H9 (cell line): ENCODE measurements around the gene ZNF683. TPM values are rescaled to one million over a fixed set of nuclear protein-coding genes. Genes with fewer than 3 reads are reported as not detected.

Experiments used
- DNase-seq: peaks from one replicate; pipeline ENCODE4 v3.0.0-alpha.2; 2017
- H2AFZ ChIP-seq: one replicate; pipeline ENCODE4 v1.6.1; 2013; ENCODE audit warnings: mild to moderate bottlenecking, low read length, control low read depth, moderate library complexity
- H2AK5ac ChIP-seq: 2 replicates; pipeline ENCODE4 v1.6.1; 2013; ENCODE audit warnings: low read length, control low read depth, mixed read lengths; ENCODE audit not compliant: insufficient read length
- H2BK120ac ChIP-seq: one replicate; pipeline ENCODE4 v1.6.1; 2013; ENCODE audit warnings: low read depth, mild to moderate bottlenecking, low read length, control low read depth, inconsistent platforms; ENCODE audit not compliant: poor library complexity, severe bottlenecking
- H2BK12ac ChIP-seq: 2 replicates; pipeline ENCODE4 v1.6.1; 2013; ENCODE audit warnings: low read length, control low read depth, mixed read lengths, low read depth; ENCODE audit not compliant: insufficient read length
- H2BK15ac ChIP-seq: 2 replicates; pipeline ENCODE4 v1.6.1; 2013; ENCODE audit warnings: low read depth, low read length, control low read depth
- H2BK20ac ChIP-seq: one replicate; pipeline ENCODE4 v1.6.1; 2013; ENCODE audit warnings: low read depth, mild to moderate bottlenecking, low read length, control low read depth, inconsistent platforms; ENCODE audit not compliant: poor library complexity, severe bottlenecking
- H2BK5ac ChIP-seq: 2 replicates; pipeline ENCODE4 v1.6.1; 2013; ENCODE audit warnings: low read length, control low read depth, mixed read lengths; ENCODE audit not compliant: insufficient read length
- H3K14ac ChIP-seq: 2 replicates; pipeline ENCODE4 v1.6.1; 2013; ENCODE audit warnings: low read length, control low read depth; ENCODE audit not compliant: insufficient read depth
- H3K18ac ChIP-seq: 2 replicates; pipeline ENCODE4 v1.6.1; 2013; ENCODE audit warnings: low read depth, mild to moderate bottlenecking, mixed read lengths, low read length, control low read depth; ENCODE audit not compliant: insufficient read length
- H3K23ac ChIP-seq: 2 replicates; pipeline ENCODE4 v1.6.1; 2013; ENCODE audit warnings: low read length, control low read depth, mixed read lengths, low read depth; ENCODE audit not compliant: insufficient read length
- H3K23me2 ChIP-seq: 2 replicates; pipeline ENCODE4 v1.6.1; 2013; ENCODE audit warnings: low read depth, mild to moderate bottlenecking, mixed read lengths, low read length, control low read depth; ENCODE audit not compliant: insufficient read length, poor library complexity, severe bottlenecking
- H3K27ac ChIP-seq: 2 replicates; pipeline ENCODE4 v1.5.1; 2013; ENCODE audit warnings: low read length, control low read depth, mixed read lengths, low read depth; ENCODE audit not compliant: insufficient read length
- H3K27me3 ChIP-seq: 2 replicates; pipeline ENCODE4 v1.6.1; 2013; ENCODE audit warnings: low read length, control low read depth, inconsistent platforms; ENCODE audit not compliant: insufficient read depth
- H3K4ac ChIP-seq: 2 replicates; pipeline ENCODE4 v1.6.1; 2013; ENCODE audit warnings: low read depth, mild to moderate bottlenecking, control low read depth, inconsistent platforms, low read length, moderate library complexity
- H3K4me1 ChIP-seq: 2 replicates; pipeline ENCODE4 v1.6.1; 2013; ENCODE audit warnings: low read length, control low read depth, inconsistent platforms; ENCODE audit not compliant: insufficient read depth
- H3K4me2 ChIP-seq: 2 replicates; pipeline ENCODE4 v1.6.1; 2013; ENCODE audit warnings: low read length, control low read depth, mixed read lengths; ENCODE audit not compliant: insufficient read length, insufficient read depth
- H3K56ac ChIP-seq: 2 replicates; pipeline ENCODE4 v1.6.1; 2013; ENCODE audit warnings: low read depth, mild to moderate bottlenecking, mixed read lengths, low read length, control low read depth; ENCODE audit not compliant: insufficient read length
- H3K79me1 ChIP-seq: 2 replicates; pipeline ENCODE4 v1.6.1; 2013; ENCODE audit warnings: low read depth, mild to moderate bottlenecking, moderate library complexity, low read length, control low read depth, inconsistent platforms; ENCODE audit not compliant: insufficient read depth, poor library complexity, severe bottlenecking
- H3K79me2 ChIP-seq: 2 replicates; pipeline ENCODE4 v1.6.1; 2013; ENCODE audit warnings: low read length, control low read depth, inconsistent platforms; ENCODE audit not compliant: insufficient read depth
- H3K9ac ChIP-seq: 2 replicates; pipeline ENCODE4 v1.6.1; 2013; ENCODE audit warnings: low read length, control low read depth, mixed read lengths; ENCODE audit not compliant: insufficient read length; ENCODE audit errors: extremely low read depth
- H3K9me3 ChIP-seq: one replicate; pipeline ENCODE4 v1.6.1; 2013; ENCODE audit warnings: low read depth, low read length, inconsistent platforms; ENCODE audit not compliant: control insufficient read depth
- H3T11ph ChIP-seq: one replicate; pipeline ENCODE4 v1.6.1; 2013; ENCODE audit warnings: mild to moderate bottlenecking, low read length, control low read depth, inconsistent platforms
- H4K20me1 ChIP-seq: one replicate; pipeline ENCODE4 v1.6.1; 2013; ENCODE audit not compliant: control insufficient read depth, insufficient read length, insufficient read depth
- H4K5ac ChIP-seq: 2 replicates; pipeline ENCODE4 v1.6.1; 2013; ENCODE audit warnings: low read depth, mild to moderate bottlenecking, mixed read lengths, low read length, control low read depth; ENCODE audit not compliant: insufficient read length
- H4K8ac ChIP-seq: replicated peaks from 2 replicates; pipeline ENCODE4 v1.6.1; 2013; ENCODE audit warnings: low read length, control low read depth, mixed read lengths, low read depth; ENCODE audit not compliant: insufficient read length
- H4K91ac ChIP-seq: 2 replicates; pipeline ENCODE4 v1.6.1; 2013; ENCODE audit warnings: low read depth, mild to moderate bottlenecking, moderate library complexity, mixed read lengths, low read length, control low read depth; ENCODE audit not compliant: insufficient read length
- H3K27ac Mint-ChIP-seq, 3 experiments: 2 replicates in 2 of 3; 3 replicates in 1 of 3; pipeline ENCODE4 v1.8.0; 2020 to 2021; ENCODE audit warnings: mixed read lengths in 3 of 3, mild to moderate bottlenecking in 1 of 3, moderate library complexity in 1 of 3
- H3K27me3 Mint-ChIP-seq: 2 replicates; pipeline ENCODE4 v1.8.0; 2021; ENCODE audit warnings: low read depth, mild to moderate bottlenecking, moderate library complexity, mixed read lengths
- H3K36me3 Mint-ChIP-seq, 3 experiments: 2 replicates in 2 of 3; 3 replicates in 1 of 3; pipeline ENCODE4 v1.8.0; 2020 to 2021; ENCODE audit warnings: low read depth in 3 of 3, mixed read lengths in 3 of 3; ENCODE audit not compliant: insufficient read depth in 1 of 3
- H3K4me1 Mint-ChIP-seq, 2 experiments: 2 replicates each; pipeline ENCODE4 v1.8.0; 2020; ENCODE audit warnings: mixed read lengths in 2 of 2
- H3K4me3 Mint-ChIP-seq, 2 experiments: 2 replicates in 1 of 2; 3 replicates in 1 of 2; pipeline ENCODE4 v1.8.0; 2020 to 2021; ENCODE audit warnings: mild to moderate bottlenecking in 2 of 2, mixed read lengths in 2 of 2, moderate library complexity in 1 of 2
- H3K9me3 Mint-ChIP-seq, 2 experiments: 2 replicates in 1 of 2; 3 replicates in 1 of 2; pipeline ENCODE4 v1.8.0; 2020; ENCODE audit warnings: mild to moderate bottlenecking in 2 of 2, mixed read lengths in 2 of 2, moderate library complexity in 1 of 2
- CTCF ChIP-seq: fragments of 200-600 bp; sonication (generic); conservative IDR thresholded peaks from 3 replicates; pipeline ENCODE4 v1.8.0; 2021; ENCODE audit warnings: antibody characterized with exemption, mild to moderate bottlenecking
- WGBS: extraction: QIAGEN DNeasy Blood & Tissue Kit; methylation state at CpG from one replicate; pipeline ENCODE4 v1.1.7; 2013; ENCODE audit warnings: missing lambda C conversion rate, low lambda C conversion rate, mixed read lengths; ENCODE audit not compliant: insufficient read length; ENCODE audit errors: extremely low coverage; 5-methylcytosine and 5-hydroxymethylcytosine counted together
- total RNA-seq: library from RNA; stranded (reverse); gene quantifications from 2 replicates; pipeline ENCODE4 v1.2.1, GENCODE V29; 2021

ZNF683 gene
- total RNA-seq, 1 experiment from 2014 or later, result not detected

GRCh38 chr1:26373281-26373680 is 731 bp upstream of the ZNF683 start:
- Histone ChIP-seq H2AK5ac (no peak overlapping the region), H2BK5ac (no peak overlapping the region), H3K56ac (no peak overlapping the region), H4K5ac (no peak overlapping the region), H3K79me1 (no peaks in the 10 kb centered on the region), H3K23me2 (no peaks in the 10 kb centered on the region), H3K27ac (no peak overlapping the region), H2BK120ac (no peak overlapping the region), H2BK12ac (no peak overlapping the region), H3K4me2 (no peak overlapping the region), H3K9me3 (no peaks in the 10 kb centered on the region), H4K91ac (no peak overlapping the region), H3K23ac (no peak overlapping the region), H3K9ac (no peak overlapping the region), H2AFZ (no peak overlapping the region), H3K18ac (no peak overlapping the region), H3K79me2 (no peaks in the 10 kb centered on the region), H3K4me1 (no peaks in the 10 kb centered on the region), H4K8ac (no peak overlapping the region), H3K4ac (no peak overlapping the region), H3T11ph (no peak overlapping the region), H2BK15ac (no peak overlapping the region), H2BK20ac (no peak overlapping the region), H3K14ac (no peak overlapping the region), H4K20me1 (no peaks in the 10 kb centered on the region), H3K27me3 (no peaks in the 10 kb centered on the region; the same call in 1 of the 2 replicates)
- Mint-ChIP-seq H3K4me3 (no peak overlapping the region), H3K4me1 (peaks cover 15 to 17% of the 10 kb centered on the region in 2 experiments), H3K27ac (no peak overlapping the region), H3K36me3 (no peaks in the 10 kb centered on the region), H3K9me3 (peaks cover 0 to 3% of the 10 kb centered on the region in 2 experiments; a peak in 3 of 5 replicates), H3K27me3 (peaks cover 5% of the 10 kb centered on the region; the same call in 1 of the 2 replicates)
- no peak for DNase-seq
- TF ChIP-seq CTCF, result no peak
- WGBS, result no CpG with 5 or more reads among the region's 4 CpGs
